GM21825 (cell line): Measurements from ENCODE around the gene NEK1.
"Not testable (repeated sequence)": the region's sequence is repeated elsewhere in the genome, so short reads cannot be mapped to it uniquely, and the experiment has no call there.

Source experiments
- ATAC-seq: cut with Tn5 transposase; IDR thresholded peaks from one replicate; pipeline ENCODE4 v1.9.1; 2021; ENCODE audit warnings: mild to moderate bottlenecking, moderate library complexity; ENCODE audit not compliant: unreplicated experiment

Gene NEK1

GRCh38 chr4:169427727-169428126 is 184.7 kb downstream of the NEK1 start:
- ATAC-seq: not testable (repeated sequence)

GRCh38 chr4:169420291-169420690 is 192.1 kb downstream of the NEK1 start:
- ATAC-seq: no peak

- ATAC-seq: no peak
These were observed 193.5 kb downstream of the NEK1 start for GRCh38 chr4:169418846-169419245.

- no peak for ATAC-seq
These were observed 194.6 kb downstream of the NEK1 start for GRCh38 chr4:169417629-169418282.

- ATAC-seq: no peak
These were observed 195.4 kb downstream of the NEK1 start for GRCh38 chr4:169416997-169417396.

- no peak for ATAC-seq
These were observed 195.9 kb downstream of the NEK1 start for GRCh38 chr4:169416461-169416860.

- ATAC-seq: no peak
These were observed 197.5 kb downstream of the NEK1 start for GRCh38 chr4:169414913-169415312.

- no peak for ATAC-seq
These were observed 200.3 kb downstream of the NEK1 start for GRCh38 chr4:169412046-169412445.

GRCh38 chr4:169410839-169411770 is 201.3 kb downstream of the NEK1 start:
- ATAC-seq: peak; percentile 98

- ATAC-seq: no peak
These were observed 205.1 kb downstream of the NEK1 start for GRCh38 chr4:169407217-169407845.

GRCh38 chr4:169404960-169405359 is 207.4 kb downstream of the NEK1 start:
- ATAC-seq: no peak

GRCh38 chr4:169400832-169401231 is 211.6 kb downstream of the NEK1 start:
- ATAC-seq: no peak

GRCh38 chr4:169399976-169400767 is 212.2 kb downstream of the NEK1 start:
- ATAC-seq: peak; percentile 65

- ATAC-seq: no peak
These were observed 214.1 kb downstream of the NEK1 start for GRCh38 chr4:169398316-169398715.

- ATAC-seq: no peak
These were observed 214.6 kb downstream of the NEK1 start for GRCh38 chr4:169397762-169398161.

GRCh38 chr4:169385376-169385775 is 227.0 kb downstream of the NEK1 start:
- ATAC-seq: no peak

- ATAC-seq: no peak
These were observed 227.6 kb downstream of the NEK1 start for GRCh38 chr4:169384779-169385178.

GRCh38 chr4:169383724-169384123 is 228.7 kb downstream of the NEK1 start:
- ATAC-seq: no peak

GRCh38 chr4:169379688-169380087 is 232.7 kb downstream of the NEK1 start:
- no peak for ATAC-seq

- no peak for ATAC-seq
These were observed 235.0 kb downstream of the NEK1 start for GRCh38 chr4:169377367-169377766.

GRCh38 chr4:169376421-169376820 is 236.0 kb downstream of the NEK1 start:
- no peak for ATAC-seq
